Activated B cell treated with CpG ODN at 0.5 μM for 24 hours (primary cell): Measurements from ENCODE around the gene BMP10. TPM values are rescaled to one million over a fixed set of nuclear protein-coding genes. Genes with fewer than 3 reads are reported as not detected.

ENCODE experiments used
- ATAC-seq: fragments of 200-7000 bp; cut with Tn5 transposase; one replicate; pipeline ENCODE4 v1.10.0; 2021; ENCODE audit warnings: low read depth, mild to moderate bottlenecking, moderate library complexity
- CTCF ChIA-PET: fragments of 350-600 bp; sonication (Branson Sonifier 250); formaldehyde crosslinking; loops from one replicate; lab custom pipeline; 2021; ENCODE audit warnings: antibody characterized with exemption; lab: Charles Lee
- POLR2A ChIA-PET: fragments of 350-600 bp; sonication (Branson Sonifier 250); formaldehyde crosslinking; loops from one replicate; lab custom pipeline; 2021; ENCODE audit warnings: antibody characterized with exemption; lab: Charles Lee
- DNase-seq: peaks from one replicate; pipeline ENCODE4 v3.0.0; 2022
- H3K27ac Mint-ChIP-seq: one replicate; pipeline ENCODE4 v1.8.0; 2020; ENCODE audit warnings: mixed read lengths
- H3K27me3 Mint-ChIP-seq: one replicate; pipeline ENCODE4 v1.8.0; 2021; ENCODE audit warnings: mixed read lengths
- H3K36me3 Mint-ChIP-seq: one replicate; pipeline ENCODE4 v1.8.0; 2021; ENCODE audit warnings: low read depth, mixed read lengths
- H3K4me1 Mint-ChIP-seq: one replicate; pipeline ENCODE4 v1.8.0; 2021; ENCODE audit warnings: mixed read lengths
- H3K4me3 Mint-ChIP-seq: one replicate; pipeline ENCODE4 v1.8.0; 2020; ENCODE audit warnings: mild to moderate bottlenecking, mixed read lengths
- H3K9me3 Mint-ChIP-seq: one replicate; pipeline ENCODE4 v1.8.0; 2020; ENCODE audit warnings: mixed read lengths
- CTCF ChIP-seq: fragments of 200-600 bp; IDR thresholded peaks from one replicate; pipeline ENCODE4 v1.8.0; 2022; ENCODE audit warnings: antibody characterized with exemption, mild to moderate bottlenecking
- intact Hi-C: fragments of 100-400 bp; cut with micrococcal nuclease; formaldehyde crosslinking; loops from one replicate; pipeline ENCODE4 v1.15.1; 2024
- total RNA-seq: library from RNA; stranded (reverse); gene quantifications from 2 replicates; pipeline ENCODE4 v1.2.3, GENCODE V29; 2022

The BMP10 gene
- total RNA-seq, result not detected in 2 replicates

- ATAC-seq (no peak), DNase-seq (no peak)
- Mint-ChIP-seq H3K27ac (no peak within 1 kb of the TSS), H3K4me1 (no peaks in the 10 kb centered on the region), H3K36me3 (no peaks in the 10 kb centered on the region), H3K27me3 (peaks cover 10% of the 10 kb centered on the region), H3K4me3 (no peak within 1 kb of the TSS), H3K9me3 (no peaks in the 10 kb centered on the region)
- intact Hi-C loops, result no loop called here
- no peak for TF ChIP-seq CTCF
- ChIA-PET CTCF (interaction anchor here (0.6 kb wide), 1 partner anchor 28 kb away, joined by 3 read pairs; no protein-coding TSS in a partner anchor), POLR2A (no interaction called here)
These were observed at the start of gene BMP10 for GRCh38 chr2:68871159-68871764. TSS of gene BMP10 (minus strand) at chr2:68871397. CDS start at chr2:68871358, 39 bp downstream.

GRCh38 chr2:68920481-68921170 is 49.4 kb upstream of the BMP10 start:
- CTCF ChIA-PET, result interaction anchor here (7.0 kb wide), 1 partner anchor 455 kb away, joined by 165 read pairs; the partner anchor contains the start of genes APLF and FBXO48
- Mint-ChIP-seq H3K27me3 (no peaks in the 10 kb centered on the region), H3K9me3 (no peaks in the 10 kb centered on the region), H3K27ac (no peak overlapping the region), H3K36me3 (no peaks in the 10 kb centered on the region), H3K4me1 (peaks cover 3% of the 10 kb centered on the region), H3K4me3 (no peak overlapping the region)
- DNase-seq, result no peak
- no peak for ATAC-seq
- POLR2A ChIA-PET, result no interaction called here
- intact Hi-C loops, result no loop called here
- no peak for TF ChIP-seq CTCF

GRCh38 chr2:68918497-68918896 is 47.3 kb upstream of the BMP10 start:
- H3K4me3 Mint-ChIP-seq, result no peak overlapping the region
- H3K36me3 Mint-ChIP-seq, result no peaks in the 10 kb centered on the region
- CTCF ChIA-PET, result interaction anchor here (1.2 to 1.6 kb wide), 3 partner anchors 167 to 455 kb away, joined by 4 to 6 read pairs (median 5); no protein-coding TSS in a partner anchor
- TF ChIP-seq CTCF, result no peak
- no peak overlapping the region for H3K27ac Mint-ChIP-seq
- POLR2A ChIA-PET, result no interaction called here
- H3K27me3 Mint-ChIP-seq, result no peaks in the 10 kb centered on the region
- ATAC-seq, result no peak
- no peaks in the 10 kb centered on the region for H3K9me3 Mint-ChIP-seq
- intact Hi-C loops, result no loop called here
- H3K4me1 Mint-ChIP-seq, result no peaks in the 10 kb centered on the region
- no peak for DNase-seq

GRCh38 chr2:68917034-68917718 is 46.0 kb upstream of the BMP10 start:
- ATAC-seq (no peak), DNase-seq (no peak)
- no peak for TF ChIP-seq CTCF
- intact Hi-C loops, result no loop called here
- Mint-ChIP-seq H3K9me3 (no peaks in the 10 kb centered on the region), H3K4me1 (no peaks in the 10 kb centered on the region), H3K27me3 (no peaks in the 10 kb centered on the region), H3K27ac (no peak overlapping the region), H3K4me3 (no peak overlapping the region), H3K36me3 (no peaks in the 10 kb centered on the region)
- CTCF ChIA-PET, result interaction anchor here (1.5 kb wide), 1 partner anchor 8 kb away, joined by 3 read pairs; no protein-coding TSS in a partner anchor
- POLR2A ChIA-PET, result no interaction called here

GRCh38 chr2:68916226-68916625 is 45.0 kb upstream of the BMP10 start:
- H3K4me3 Mint-ChIP-seq, result no peak overlapping the region
- DNase-seq, result no peak
- no peak for ATAC-seq

More at GRCh38 chr2:68916226-68916625, 45.0 kb upstream of the BMP10 start:
- Mint-ChIP-seq H3K36me3 (no peaks in the 10 kb centered on the region), H3K9me3 (no peaks in the 10 kb centered on the region), H3K27ac (no peak overlapping the region), H3K27me3 (no peaks in the 10 kb centered on the region), H3K4me1 (no peaks in the 10 kb centered on the region)
- TF ChIP-seq CTCF, result no peak
- ChIA-PET CTCF (interaction anchor here (1.5 kb wide), 1 partner anchor 9 kb away, joined by 3 read pairs; no protein-coding TSS in a partner anchor), POLR2A (no interaction called here)
- intact Hi-C loops, result no loop called here
